Measurements from ENCODE around the gene CDKAL1.
A peak's percentile ranks its signal among the peaks of the same experiment; 100 is the strongest.
"Not testable (repeated sequence)": the region's sequence is repeated elsewhere in the genome, so short reads cannot be mapped to it uniquely, and the experiment has no call there.

CDKAL1 gene

GRCh38 chr6:20712011-20712410, 177.8 kb downstream of the CDKAL1 start:
- DNase-seq, result no peak

- DNase-seq, result no peak
Observed at GRCh38 chr6:20715135-20715806, 181.0 kb downstream of the CDKAL1 start.

GRCh38 chr6:20716865-20717264, 182.6 kb downstream of the CDKAL1 start:
- peak; percentile 60 for DNase-seq

- DNase-seq, result peak; percentile 40
Observed at GRCh38 chr6:20717743-20718142, 183.5 kb downstream of the CDKAL1 start.

- DNase-seq, result no peak
Observed at GRCh38 chr6:20718705-20719653, 184.7 kb downstream of the CDKAL1 start.

- DNase-seq, result peak; percentile 67
Observed at GRCh38 chr6:20719980-20720379, 185.7 kb downstream of the CDKAL1 start.

GRCh38 chr6:20721121-20721520, 186.9 kb downstream of the CDKAL1 start:
- not testable (repeated sequence) for DNase-seq

GRCh38 chr6:20722455-20722854, 188.2 kb downstream of the CDKAL1 start:
- DNase-seq, result no peak

GRCh38 chr6:20723236-20723635, 189.0 kb downstream of the CDKAL1 start:
- DNase-seq, result no peak

- DNase-seq, result no peak
Observed at GRCh38 chr6:20724443-20725190, 190.4 kb downstream of the CDKAL1 start.

GRCh38 chr6:20725235-20725634, 191.0 kb downstream of the CDKAL1 start:
- DNase-seq, result not testable (repeated sequence)

- no peak for DNase-seq
Observed at GRCh38 chr6:20729086-20729485, 194.8 kb downstream of the CDKAL1 start.

- not testable (repeated sequence) for DNase-seq
Observed at GRCh38 chr6:20732362-20732761, 198.1 kb downstream of the CDKAL1 start.

GRCh38 chr6:20732896-20733295, 198.6 kb downstream of the CDKAL1 start:
- DNase-seq, result no peak

- no peak for DNase-seq
Observed at GRCh38 chr6:20737912-20738311, 203.7 kb downstream of the CDKAL1 start.

- DNase-seq, result no peak
Observed at GRCh38 chr6:20740088-20740487, 205.8 kb downstream of the CDKAL1 start.

- DNase-seq, result no peak
Observed at GRCh38 chr6:20740727-20741126, 206.5 kb downstream of the CDKAL1 start.

- DNase-seq, result no peak
Observed at GRCh38 chr6:20741490-20741889, 207.2 kb downstream of the CDKAL1 start.

GRCh38 chr6:20744911-20745557, 210.8 kb downstream of the CDKAL1 start:
- DNase-seq, result no peak

GRCh38 chr6:20746024-20746423, 211.8 kb downstream of the CDKAL1 start:
- DNase-seq, result no peak

GRCh38 chr6:20746805-20747558, 212.7 kb downstream of the CDKAL1 start:
- DNase-seq, result no peak

GRCh38 chr6:20747991-20748390, 213.7 kb downstream of the CDKAL1 start:
- DNase-seq, result no peak
